Activated CD8-positive, alpha-beta memory T cell treated with anti-CD3 and anti-CD28 coated beads, Interleukin-2, amount 10 ng/mL, durations not matched to agents 7 days and 5 days (primary cell): ENCODE data around the gene PAQR8. TPM values are rescaled to one million over a fixed set of nuclear protein-coding genes. Genes with fewer than 3 reads are reported as not detected.

Experiments
- ATAC-seq: fragments of 150-1000 bp; cut with Tn5 transposase; one replicate; pipeline ENCODE4 v1.10.0; 2021; ENCODE audit warnings: moderate library complexity
- CTCF ChIA-PET: fragments of 350-600 bp; sonication (Branson Sonifier 250); formaldehyde crosslinking; loops from one replicate; lab custom pipeline; 2021; ENCODE audit warnings: antibody characterized with exemption; lab: Charles Lee
- DNase-seq: peaks from one replicate; pipeline ENCODE4 v3.0.0-alpha.2; 2020
- H3K27ac Mint-ChIP-seq: one replicate; pipeline ENCODE4 v1.8.0; 2021; ENCODE audit warnings: mild to moderate bottlenecking, mixed read lengths
- H3K27me3 Mint-ChIP-seq: one replicate; pipeline ENCODE4 v1.8.0; 2021; ENCODE audit warnings: mixed read lengths
- H3K36me3 Mint-ChIP-seq: one replicate; pipeline ENCODE4 v1.8.0; 2021; ENCODE audit warnings: mild to moderate bottlenecking, mixed read lengths
- H3K4me1 Mint-ChIP-seq: one replicate; pipeline ENCODE4 v1.8.0; 2021; ENCODE audit warnings: mixed read lengths
- H3K4me3 Mint-ChIP-seq: one replicate; pipeline ENCODE4 v1.8.0; 2021; ENCODE audit warnings: mild to moderate bottlenecking, moderate library complexity, mixed read lengths
- H3K9me3 Mint-ChIP-seq: one replicate; pipeline ENCODE4 v1.8.0; 2022; ENCODE audit warnings: low read depth, mixed read lengths
- total RNA-seq, 2 experiments: library from RNA; stranded (reverse); gene quantifications; one replicate each; pipeline ENCODE4 v1.2.3, GENCODE V29; 2021

The PAQR8 gene
- total RNA-seq, 2 experiments from 2014 or later: 12.1 to 12.5 TPM

- DNase-seq (peak; percentile 84), ATAC-seq (peak; percentile 73)
- CTCF ChIA-PET: interaction anchor here (0.6 to 4.8 kb wide), 21 partner anchors 9 to 275 kb away, joined by 3 to 51 read pairs (median 4); partner anchors contain the start of genes MCM3 and PAQR8
- H3K36me3 Mint-ChIP-seq: peaks cover 14% of the 10 kb centered on the region
- H3K27me3 Mint-ChIP-seq: no peaks in the 10 kb centered on the region
- H3K27ac Mint-ChIP-seq: peak overlapping the region; percentile 94
- H3K4me1 Mint-ChIP-seq: peaks cover 64% of the 10 kb centered on the region
- peaks cover 2% of the 10 kb centered on the region for H3K9me3 Mint-ChIP-seq
- H3K4me3 Mint-ChIP-seq: peak overlapping the region; percentile 60
Observed at GRCh38 chr6:52390361-52390727, 28.4 kb downstream of the PAQR8 start.

- Mint-ChIP-seq H3K27ac (no peak overlapping the region), H3K4me1 (peaks cover 74% of the 10 kb centered on the region), H3K4me3 (no peak overlapping the region), H3K9me3 (no peaks in the 10 kb centered on the region), H3K27me3 (peaks cover 4% of the 10 kb centered on the region), H3K36me3 (peaks cover 10% of the 10 kb centered on the region)
- CTCF ChIA-PET: interaction anchor here (1.0 to 4.8 kb wide), 7 partner anchors 9 to 274 kb away, joined by 3 to 51 read pairs (median 8); partner anchors contain the start of genes MCM3 and PAQR8
- ATAC-seq: no peak
- no peak for DNase-seq
Observed at GRCh38 chr6:52391599-52391998, 29.6 kb downstream of the PAQR8 start.

- no peaks in the 10 kb centered on the region for H3K9me3 Mint-ChIP-seq
- peak; percentile 17 for ATAC-seq
- H3K4me1 Mint-ChIP-seq: peaks cover 87% of the 10 kb centered on the region
- CTCF ChIA-PET: interaction anchor here (0.6 to 1.6 kb wide), 3 partner anchors 107 to 183 kb away, joined by 3 to 4 read pairs (median 3); no protein-coding TSS in a partner anchor
- peaks cover 4% of the 10 kb centered on the region for H3K27me3 Mint-ChIP-seq
- H3K4me3 Mint-ChIP-seq: no peak overlapping the region
- no peak for DNase-seq
- H3K27ac Mint-ChIP-seq: no peak overlapping the region
- H3K36me3 Mint-ChIP-seq: peaks cover 14% of the 10 kb centered on the region
Observed at GRCh38 chr6:52392944-52393343, 31.0 kb downstream of the PAQR8 start.

- Mint-ChIP-seq H3K4me3 (peak overlapping the region; percentile 27), H3K4me1 (peaks cover 91% of the 10 kb centered on the region), H3K9me3 (no peaks in the 10 kb centered on the region), H3K27me3 (peaks cover 4% of the 10 kb centered on the region), H3K36me3 (peaks cover 14% of the 10 kb centered on the region), H3K27ac (peak overlapping the region; percentile 54)
- CTCF ChIA-PET: no interaction called here
- ATAC-seq (no peak), DNase-seq (no peak)
Observed at GRCh38 chr6:52393780-52394179, 31.8 kb downstream of the PAQR8 start.

- Mint-ChIP-seq H3K27ac (peak overlapping the region; percentile 54), H3K9me3 (no peaks in the 10 kb centered on the region), H3K4me1 (peaks cover 91% of the 10 kb centered on the region), H3K27me3 (peaks cover 4% of the 10 kb centered on the region), H3K4me3 (peak overlapping the region; percentile 27), H3K36me3 (peaks cover 14% of the 10 kb centered on the region)
- DNase-seq (no peak), ATAC-seq (peak; percentile 21)
- CTCF ChIA-PET: no interaction called here
Observed at GRCh38 chr6:52394251-52394666, 32.3 kb downstream of the PAQR8 start.

GRCh38 chr6:52395969-52396368 is 34.0 kb downstream of the PAQR8 start:
- CTCF ChIA-PET: interaction anchor here (10.9 kb wide), 1 partner anchor 111 kb away, joined by 132 read pairs; the partner anchor contains the start of gene MCM3
- Mint-ChIP-seq H3K27ac (peak overlapping the region; percentile 1), H3K27me3 (peaks cover 4% of the 10 kb centered on the region), H3K4me3 (no peak overlapping the region), H3K4me1 (peaks cover 85% of the 10 kb centered on the region), H3K9me3 (no peaks in the 10 kb centered on the region), H3K36me3 (peaks cover 14% of the 10 kb centered on the region)
- no peak for ATAC-seq
- no peak for DNase-seq

GRCh38 chr6:52399511-52400312 is 37.8 kb downstream of the PAQR8 start:
- DNase-seq (no peak), ATAC-seq (peak; percentile 39)
- CTCF ChIA-PET: interaction anchor here (0.7 to 10.9 kb wide), 29 partner anchors 8 to 269 kb away, joined by 3 to 132 read pairs (median 3); partner anchors contain the start of genes MCM3 and PAQR8
- H3K27me3 Mint-ChIP-seq: peaks cover 4% of the 10 kb centered on the region
- peaks cover 51% of the 10 kb centered on the region for H3K4me1 Mint-ChIP-seq
- H3K27ac Mint-ChIP-seq: peak overlapping the region; percentile 39
- no peaks in the 10 kb centered on the region for H3K9me3 Mint-ChIP-seq
- no peak overlapping the region for H3K4me3 Mint-ChIP-seq
- H3K36me3 Mint-ChIP-seq: peaks cover 18% of the 10 kb centered on the region

GRCh38 chr6:52400313-52401041 is 38.5 kb downstream of the PAQR8 start:
- H3K4me3 Mint-ChIP-seq: no peak overlapping the region
- no peak for DNase-seq
- no peak for ATAC-seq
- H3K27ac Mint-ChIP-seq: no peak overlapping the region
- CTCF ChIA-PET: interaction anchor here (0.7 to 10.9 kb wide), 30 partner anchors 7 to 269 kb away, joined by 3 to 132 read pairs (median 3); partner anchors contain the start of genes MCM3 and PAQR8
- H3K27me3 Mint-ChIP-seq: peaks cover 4% of the 10 kb centered on the region
- no peaks in the 10 kb centered on the region for H3K9me3 Mint-ChIP-seq
- peaks cover 18% of the 10 kb centered on the region for H3K36me3 Mint-ChIP-seq
- peaks cover 49% of the 10 kb centered on the region for H3K4me1 Mint-ChIP-seq

GRCh38 chr6:52403086-52403485 is 41.1 kb downstream of the PAQR8 start:
- no peak for DNase-seq
- Mint-ChIP-seq H3K4me3 (no peak overlapping the region), H3K9me3 (no peaks in the 10 kb centered on the region), H3K4me1 (peaks cover 24% of the 10 kb centered on the region), H3K27me3 (no peaks in the 10 kb centered on the region), H3K36me3 (peaks cover 8% of the 10 kb centered on the region), H3K27ac (no peak overlapping the region)
- ATAC-seq: no peak
- CTCF ChIA-PET: interaction anchor here (0.8 to 10.9 kb wide), 4 partner anchors 13 to 156 kb away, joined by 3 to 132 read pairs (median 27); partner anchors contain the start of gene MCM3

GRCh38 chr6:52403627-52404026 is 41.7 kb downstream of the PAQR8 start:
- no peak overlapping the region for H3K27ac Mint-ChIP-seq
- ATAC-seq (no peak), DNase-seq (no peak)
- no peak overlapping the region for H3K4me3 Mint-ChIP-seq
- peaks cover 8% of the 10 kb centered on the region for H3K36me3 Mint-ChIP-seq
- no peaks in the 10 kb centered on the region for H3K27me3 Mint-ChIP-seq
- CTCF ChIA-PET: interaction anchor here (0.6 to 10.9 kb wide), 2 partner anchors 105 to 119 kb away, joined by 3 to 132 read pairs; partner anchors contain the start of gene MCM3
- no peaks in the 10 kb centered on the region for H3K9me3 Mint-ChIP-seq
- peaks cover 18% of the 10 kb centered on the region for H3K4me1 Mint-ChIP-seq

- Mint-ChIP-seq H3K27ac (no peak overlapping the region), H3K9me3 (no peaks in the 10 kb centered on the region), H3K36me3 (peaks cover 8% of the 10 kb centered on the region), H3K4me3 (no peak overlapping the region), H3K4me1 (peaks cover 3% of the 10 kb centered on the region), H3K27me3 (no peaks in the 10 kb centered on the region)
- ATAC-seq (no peak), DNase-seq (no peak)
- CTCF ChIA-PET: interaction anchor here (0.8 to 10.9 kb wide), 7 partner anchors 8 to 285 kb away, joined by 3 to 132 read pairs (median 4); partner anchors contain the start of gene MCM3
Observed at GRCh38 chr6:52405243-52405642, 43.3 kb downstream of the PAQR8 start.

GRCh38 chr6:52407467-52407866 is 45.5 kb downstream of the PAQR8 start:
- no peaks in the 10 kb centered on the region for H3K27me3 Mint-ChIP-seq
- H3K36me3 Mint-ChIP-seq: peaks cover 8% of the 10 kb centered on the region
- DNase-seq (no peak), ATAC-seq (peak; percentile 58)
- no peak overlapping the region for H3K27ac Mint-ChIP-seq
- CTCF ChIA-PET: interaction anchor here (0.6 to 2.9 kb wide), 18 partner anchors 8 to 1573 kb away, joined by 3 to 9 read pairs (median 4); partner anchors contain the start of genes MCM3, PAQR8 and TRAM2
- no peak overlapping the region for H3K4me3 Mint-ChIP-seq
- H3K9me3 Mint-ChIP-seq: no peaks in the 10 kb centered on the region
- no peaks in the 10 kb centered on the region for H3K4me1 Mint-ChIP-seq

- ATAC-seq (no peak), DNase-seq (no peak)
- CTCF ChIA-PET: interaction anchor here (1.1 to 2.9 kb wide), 2 partner anchors 10 to 125 kb away, joined by 4 to 9 read pairs; partner anchors contain the start of gene MCM3
- Mint-ChIP-seq H3K27ac (no peak overlapping the region), H3K27me3 (no peaks in the 10 kb centered on the region), H3K4me1 (no peaks in the 10 kb centered on the region), H3K9me3 (no peaks in the 10 kb centered on the region), H3K4me3 (no peak overlapping the region), H3K36me3 (no peaks in the 10 kb centered on the region)
Observed at GRCh38 chr6:52409499-52409898, 47.5 kb downstream of the PAQR8 start.
